H7 (cell line): Measurements from ENCODE around the gene ERO1A. TPM values are rescaled to one million over a fixed set of nuclear protein-coding genes. Genes with fewer than 3 reads are reported as not detected.

Source experiments
- DNase-seq: peaks from one replicate; pipeline ENCODE4 v3.0.0; 2012
- H3K27me3 ChIP-seq: 2 replicates; pipeline ENCODE4 v1.6.0; 2011; ENCODE audit warnings: mild to moderate bottlenecking, low read length; ENCODE audit not compliant: control insufficient read depth, insufficient read depth
- H3K36me3 ChIP-seq: replicated peaks from 2 replicates; pipeline ENCODE4 v1.5.1; 2011; ENCODE audit warnings: low read length; ENCODE audit not compliant: control insufficient read depth, insufficient read depth
- H3K4me3 ChIP-seq: 2 replicates; pipeline ENCODE4 v1.5.1; 2011; ENCODE audit warnings: low read depth, mild to moderate bottlenecking, control low read depth, low read length, moderate library complexity; ENCODE audit not compliant: insufficient read depth
- total RNA-seq: library from RNA; depleted of rRNA; stranded (reverse); fragments of >200 nt; shearing (Covaris generic); gene quantifications from 2 replicates; pipeline ENCODE4 v1.2.3, GENCODE V29; 2014

The ERO1A gene
- total RNA-seq, 1 experiment from 2014 or later = 24.6 TPM

- no peak for DNase-seq
- Histone ChIP-seq H3K4me3 (no peak overlapping the region), H3K36me3 (no peaks in the 10 kb centered on the region), H3K27me3 (no peaks in the 10 kb centered on the region)
Observed at GRCh38 chr14:52686176-52686575, 9.2 kb downstream of the ERO1A start.

- no peaks in the 10 kb centered on the region for H3K36me3 ChIP-seq
- DNase-seq = no peak
- no peaks in the 10 kb centered on the region for H3K27me3 ChIP-seq
- no peak overlapping the region for H3K4me3 ChIP-seq
Observed at GRCh38 chr14:52683985-52684520, 11.3 kb downstream of the ERO1A start.

DNA sequence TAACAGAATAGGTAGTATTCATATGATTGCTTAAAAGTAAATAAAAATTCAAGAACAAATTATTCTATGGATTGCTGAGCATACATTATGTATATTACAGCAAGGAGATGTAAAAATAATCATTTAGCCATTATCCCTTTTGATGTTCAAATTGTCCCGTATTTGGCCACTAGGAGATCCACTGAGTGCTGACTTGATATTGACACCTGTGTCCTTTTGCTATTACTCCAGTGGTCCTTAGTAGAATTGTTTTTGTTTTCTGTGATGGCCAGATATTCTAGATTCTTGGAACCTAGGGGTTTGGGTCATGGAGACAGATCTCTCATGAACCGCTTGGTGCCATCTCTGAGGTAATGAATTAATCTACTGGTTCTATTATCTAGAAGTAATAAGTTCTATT lies 16.8 kb downstream of the ERO1A start:
- DNase-seq = no peak
- no peaks in the 10 kb centered on the region for H3K27me3 ChIP-seq
- H3K36me3 ChIP-seq = no peaks in the 10 kb centered on the region
- no peak overlapping the region for H3K4me3 ChIP-seq

- peak; percentile 16 for DNase-seq
- H3K4me3 ChIP-seq = no peak overlapping the region
Observed at GRCh38 chr14:52663850-52664249, 31.5 kb downstream of the ERO1A start.

GRCh38 chr14:52661314-52661713 lies 34.0 kb downstream of the ERO1A start:
- H3K4me3 ChIP-seq = no peak overlapping the region
- no peak for DNase-seq
- H3K27me3 ChIP-seq = no peaks in the 10 kb centered on the region
- H3K36me3 ChIP-seq = no peaks in the 10 kb centered on the region

More at GRCh38 chr14:52663850-52664249, 31.5 kb downstream of the ERO1A start:
- Histone ChIP-seq H3K36me3 (no peaks in the 10 kb centered on the region), H3K27me3 (no peaks in the 10 kb centered on the region)

DNA sequence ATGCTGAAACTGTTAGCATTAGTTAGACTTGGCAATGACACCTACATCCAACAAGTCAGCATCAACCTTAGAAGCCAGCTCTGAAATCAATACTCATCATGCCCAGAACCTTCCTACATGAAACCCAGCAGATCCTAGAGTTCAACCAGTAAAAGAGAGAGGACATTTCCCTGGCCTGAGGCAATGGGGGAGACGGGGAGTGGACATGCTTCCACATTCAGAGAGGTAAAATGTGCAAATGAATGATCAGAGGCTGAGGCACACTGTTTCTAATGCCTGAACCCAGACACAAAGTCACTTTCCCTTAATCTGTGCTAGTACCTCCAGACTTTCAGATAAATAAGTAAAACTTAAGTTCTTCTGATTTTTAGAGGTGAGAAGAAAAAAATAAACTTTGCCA lies 34.5 kb downstream of the ERO1A start:
- H3K4me3 ChIP-seq = no peak overlapping the region
- H3K36me3 ChIP-seq = no peaks in the 10 kb centered on the region
- H3K27me3 ChIP-seq = no peaks in the 10 kb centered on the region
- no peak for DNase-seq

DNA sequence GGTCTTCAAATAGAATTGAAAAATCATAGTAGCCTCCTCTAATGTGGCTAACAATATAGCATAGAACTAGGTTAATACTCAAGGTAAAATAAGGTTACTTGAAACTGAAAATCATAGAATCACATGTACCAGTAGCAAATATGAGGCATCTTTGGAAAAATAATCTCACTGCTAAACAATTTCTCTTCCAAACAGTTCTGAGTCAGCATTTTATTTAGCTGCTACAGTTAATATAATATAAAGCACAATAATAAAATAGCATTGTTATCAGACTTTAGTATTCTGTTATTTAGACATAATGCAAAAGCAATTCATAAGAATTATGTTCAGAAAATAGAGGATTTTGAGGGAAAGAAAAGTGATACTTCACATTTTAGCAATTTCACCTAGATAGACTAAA lies 35.0 kb downstream of the ERO1A start:
- H3K27me3 ChIP-seq = no peaks in the 10 kb centered on the region
- no peak for DNase-seq
- H3K4me3 ChIP-seq = no peak overlapping the region
- no peaks in the 10 kb centered on the region for H3K36me3 ChIP-seq

DNA sequence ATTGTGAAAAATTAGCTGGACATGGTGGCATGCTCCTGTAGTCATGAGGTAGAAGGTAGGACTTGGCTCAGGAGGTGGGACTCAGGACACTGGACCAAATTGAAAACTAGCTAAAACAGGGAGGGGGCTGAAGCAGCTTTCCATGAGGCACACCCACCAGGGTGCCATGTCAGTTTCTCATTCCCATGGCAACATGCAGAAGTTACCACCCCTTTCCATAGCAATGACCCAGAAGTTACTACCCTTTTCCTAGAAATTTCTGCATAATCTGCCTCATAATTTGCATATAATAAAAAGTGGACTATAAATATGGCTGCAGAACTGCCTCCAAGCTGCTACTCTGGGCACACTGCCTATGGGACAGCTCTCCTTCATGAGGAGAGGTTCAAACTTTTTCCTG lies 38.5 kb downstream of the ERO1A start:
- Histone ChIP-seq H3K4me3 (no peak overlapping the region), H3K36me3 (peaks cover 2% of the 10 kb centered on the region; the same call in 1 of the 2 replicates), H3K27me3 (no peaks in the 10 kb centered on the region)
- no peak for DNase-seq

GRCh38 chr14:52650774-52651173 lies 44.6 kb downstream of the ERO1A start:
- no peak overlapping the region for H3K4me3 ChIP-seq
- no peak for DNase-seq
- no peaks in the 10 kb centered on the region for H3K27me3 ChIP-seq
- H3K36me3 ChIP-seq = peaks cover 3% of the 10 kb centered on the region

DNA sequence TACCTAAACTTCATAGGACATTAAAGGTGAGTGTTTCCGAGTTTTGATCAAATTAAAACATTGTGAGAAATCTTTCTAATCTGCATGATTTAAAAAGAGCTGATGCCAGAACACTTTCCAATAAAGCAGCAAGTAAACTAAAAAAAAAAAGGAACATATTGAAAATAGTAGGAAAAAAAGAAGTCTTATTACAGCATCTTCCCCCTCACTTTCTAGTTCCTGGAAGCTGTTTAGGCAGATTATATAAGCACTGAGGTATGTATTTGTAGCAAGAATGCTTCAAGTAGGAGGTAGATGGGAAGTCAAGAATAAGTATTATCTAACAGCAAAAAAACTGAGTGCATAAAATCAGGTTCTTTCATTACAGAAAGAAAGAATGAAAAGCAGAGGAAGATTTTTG lies 45.8 kb downstream of the ERO1A start:
- DNase-seq = no peak
- H3K36me3 ChIP-seq = peaks cover 3% of the 10 kb centered on the region
- no peaks in the 10 kb centered on the region for H3K27me3 ChIP-seq
- H3K4me3 ChIP-seq = no peak overlapping the region

DNA sequence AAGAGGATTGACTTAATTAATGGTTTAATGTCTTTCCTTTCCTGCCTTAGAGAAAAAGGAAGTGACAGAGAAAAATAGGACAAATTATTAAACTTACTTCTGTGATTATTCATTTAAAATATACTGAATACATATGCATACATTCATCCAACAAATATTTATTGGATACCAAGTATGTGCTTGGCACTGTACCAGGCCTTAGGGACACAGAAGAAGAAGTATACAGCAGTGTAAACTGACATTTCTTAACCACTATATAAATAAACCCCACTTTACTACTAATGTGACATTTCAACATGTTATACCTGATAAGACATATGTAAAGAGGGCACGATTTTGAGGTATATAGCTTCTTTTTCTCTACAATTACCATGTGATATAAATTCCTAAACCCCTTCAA lies 53.6 kb downstream of the ERO1A start:
- Histone ChIP-seq H3K27me3 (no peaks in the 10 kb centered on the region), H3K4me3 (no peak overlapping the region), H3K36me3 (peaks cover 2% of the 10 kb centered on the region; the same call in 1 of the 2 replicates)
- no peak for DNase-seq

DNA sequence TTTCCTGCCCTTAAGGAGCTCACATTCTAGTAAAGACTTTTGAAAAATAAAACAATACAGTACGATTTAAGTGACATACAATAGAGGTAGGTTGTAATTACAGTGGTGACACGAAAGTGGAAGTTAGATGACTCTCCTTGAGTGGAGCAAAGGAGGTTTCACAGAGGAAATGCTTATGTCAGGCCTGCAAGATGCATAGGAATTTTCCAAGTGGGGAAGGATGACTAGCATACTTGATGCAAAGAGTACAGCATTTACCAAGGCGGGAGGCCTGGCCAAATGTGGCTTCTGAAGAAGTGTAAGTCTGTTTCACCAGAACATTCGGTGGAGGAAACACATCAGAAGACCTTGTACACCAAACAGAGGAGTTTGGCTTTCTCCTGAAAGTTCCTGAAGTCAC lies 55.2 kb downstream of the ERO1A start:
- no peak for DNase-seq
- no peaks in the 10 kb centered on the region; the same call in 1 of the 2 replicates for H3K36me3 ChIP-seq
- H3K27me3 ChIP-seq = no peaks in the 10 kb centered on the region
- no peak overlapping the region for H3K4me3 ChIP-seq

DNA sequence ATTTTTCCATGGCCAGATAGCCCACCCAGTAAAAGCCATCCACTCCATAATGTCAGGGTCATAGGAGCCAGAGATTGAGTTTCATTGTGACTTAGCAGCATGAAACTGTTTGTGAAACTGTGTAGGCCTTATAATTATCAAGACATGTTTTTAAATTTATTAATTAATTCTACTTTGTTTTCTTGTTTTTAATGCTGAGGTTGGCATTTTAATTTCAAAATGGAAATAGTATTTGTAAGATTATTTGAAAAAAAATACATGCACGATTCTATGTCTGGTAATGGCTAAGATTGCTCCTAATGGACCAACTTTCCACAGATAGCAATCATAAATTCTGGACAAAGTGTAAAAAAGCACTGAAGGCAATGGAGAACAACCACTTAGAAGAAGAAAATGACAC lies 75.7 kb downstream of the ERO1A start:
- Histone ChIP-seq H3K36me3 (no peaks in the 10 kb centered on the region), H3K4me3 (no peak overlapping the region), H3K27me3 (no peaks in the 10 kb centered on the region)
- no peak for DNase-seq

GRCh38 chr14:52618602-52619001 lies 76.8 kb downstream of the ERO1A start:
- Histone ChIP-seq H3K4me3 (no peak overlapping the region), H3K27me3 (no peaks in the 10 kb centered on the region), H3K36me3 (no peaks in the 10 kb centered on the region)
- DNase-seq = no peak

GRCh38 chr14:52610187-52610586 lies 85.2 kb downstream of the ERO1A start:
- Histone ChIP-seq H3K27me3 (no peaks in the 10 kb centered on the region), H3K36me3 (no peaks in the 10 kb centered on the region), H3K4me3 (no peak overlapping the region)
- no peak for DNase-seq

- no peaks in the 10 kb centered on the region for H3K36me3 ChIP-seq
- H3K27me3 ChIP-seq = no peaks in the 10 kb centered on the region
- DNase-seq = peak; percentile 2
Observed at GRCh38 chr14:52609445-52610044, 85.8 kb downstream of the ERO1A start.

More at GRCh38 chr14:52609445-52610044, 85.8 kb downstream of the ERO1A start:
- no peak overlapping the region for H3K4me3 ChIP-seq
